Fibroblast of peridontal ligament (primary cell): Measurements from ENCODE around the gene PXMP2.

ENCODE experiments used
- DNase-seq: peaks from one replicate; pipeline ENCODE4 v3.0.0-alpha.2; 2010; ENCODE audit errors: extremely low read depth

The PXMP2 gene

GRCh38 chr12:132687211-132688164 lies at the start of gene PXMP2, which contains the start of gene POLE:
Gene PXMP2 (plus strand): TSS chr12:132687587. CDS start chr12:132687671, 84 bp downstream.
Gene POLE (minus strand): TSS chr12:132687342. CDS start chr12:132687315, 27 bp downstream.
- peak; percentile 88 for DNase-seq

DNA sequence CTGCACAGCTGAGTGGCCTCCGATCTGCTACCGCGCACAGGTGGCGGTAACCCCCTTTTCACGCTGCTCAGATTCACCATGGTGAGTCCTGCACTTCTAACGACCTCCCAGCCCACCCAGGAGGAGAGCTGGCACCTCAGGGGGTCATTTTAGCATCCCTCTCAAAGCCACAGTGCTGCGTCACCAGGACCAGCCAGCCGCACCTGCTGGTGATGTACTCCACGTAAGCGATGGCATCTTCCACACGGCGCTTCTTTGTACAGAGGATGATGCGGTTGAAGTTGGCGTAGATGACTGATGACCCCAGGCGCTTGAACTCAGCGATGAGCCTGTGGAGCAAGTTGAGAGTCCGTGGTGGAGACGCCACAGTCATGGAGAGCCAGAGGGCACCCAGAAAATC lies 49.6 kb upstream of the PXMP2 start:
- no peak for DNase-seq

DNA sequence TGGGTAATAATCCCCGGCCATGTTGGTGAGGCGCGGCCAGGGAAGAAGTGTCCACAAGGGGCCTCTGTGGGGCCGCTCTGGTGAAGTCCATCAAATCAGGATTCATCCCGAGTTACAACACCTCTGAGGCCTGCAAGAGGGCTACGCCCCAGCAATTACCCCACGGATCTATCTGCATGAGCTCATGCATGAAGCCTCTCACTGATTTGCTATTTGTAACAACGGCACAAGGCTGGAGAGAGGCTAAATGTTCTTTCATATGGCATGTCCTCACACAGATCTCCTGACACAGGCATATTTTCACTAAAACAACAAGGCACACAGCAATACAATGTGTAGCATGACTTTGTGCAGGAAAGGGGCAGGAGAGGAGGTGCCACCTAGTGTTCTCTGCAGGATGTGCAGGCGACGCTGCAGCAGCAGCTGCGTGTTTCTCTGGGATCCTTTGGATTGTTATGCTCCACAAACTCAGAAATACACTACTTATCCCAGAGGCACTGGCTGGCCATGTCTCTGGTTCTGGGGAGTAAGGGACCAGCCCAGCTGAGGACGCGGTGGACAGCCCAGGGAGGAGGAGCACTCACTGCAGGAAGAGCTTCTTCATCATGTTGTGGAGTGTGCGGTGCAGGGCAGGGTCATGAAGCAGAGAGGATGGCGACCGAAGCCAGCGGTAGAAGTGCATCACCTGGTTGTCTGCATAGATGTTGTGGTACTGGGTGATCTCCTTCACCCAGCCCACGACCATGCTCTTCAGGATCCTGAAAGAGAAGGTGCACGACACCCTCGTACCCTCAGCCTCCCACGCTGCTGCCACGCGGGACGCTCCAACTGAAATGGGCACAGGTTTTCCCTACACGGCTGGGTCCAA lies 48.6 kb upstream of the PXMP2 start:
- peak; percentile 64 for DNase-seq

DNA sequence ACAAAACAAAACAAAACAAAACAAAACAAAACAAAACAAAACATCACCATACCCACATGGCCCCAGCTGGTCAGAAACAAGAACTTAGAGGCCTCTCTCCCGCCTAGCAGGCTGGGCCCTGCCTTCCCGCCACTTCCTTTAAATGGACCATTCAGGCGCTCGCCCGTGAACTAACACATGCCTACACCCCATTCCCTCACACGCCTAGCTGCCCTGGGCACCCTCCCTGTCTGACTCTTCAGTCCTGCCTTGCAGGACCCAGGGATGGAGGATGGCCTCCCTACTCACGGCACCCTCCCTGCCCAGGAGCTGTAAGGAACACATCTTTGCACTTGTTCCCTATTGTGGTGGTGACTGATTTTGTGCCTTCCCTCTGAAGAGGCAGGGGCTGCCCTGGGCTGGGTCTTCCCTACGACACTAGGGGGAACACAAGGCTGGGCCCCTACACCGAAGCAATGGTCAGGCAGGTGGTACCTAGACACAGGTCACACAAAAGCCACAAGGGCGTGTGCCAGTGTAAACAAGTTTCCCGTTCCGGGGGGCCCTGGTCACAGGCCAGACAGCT lies 47.3 kb upstream of the PXMP2 start:
- DNase-seq: no peak

GRCh38 chr12:132640936-132641335 lies 46.5 kb upstream of the PXMP2 start:
- DNase-seq: no peak

GRCh38 chr12:132641811-132642650 lies 45.4 kb upstream of the PXMP2 start:
- DNase-seq: no peak

- no peak for DNase-seq
Measured at GRCh38 chr12:132642846-132643835, 44.2 kb upstream of the PXMP2 start.

- DNase-seq: no peak
Measured at GRCh38 chr12:132646850-132647249, 40.5 kb upstream of the PXMP2 start.

GRCh38 chr12:132647858-132648257 lies 39.5 kb upstream of the PXMP2 start:
- no peak for DNase-seq

DNA sequence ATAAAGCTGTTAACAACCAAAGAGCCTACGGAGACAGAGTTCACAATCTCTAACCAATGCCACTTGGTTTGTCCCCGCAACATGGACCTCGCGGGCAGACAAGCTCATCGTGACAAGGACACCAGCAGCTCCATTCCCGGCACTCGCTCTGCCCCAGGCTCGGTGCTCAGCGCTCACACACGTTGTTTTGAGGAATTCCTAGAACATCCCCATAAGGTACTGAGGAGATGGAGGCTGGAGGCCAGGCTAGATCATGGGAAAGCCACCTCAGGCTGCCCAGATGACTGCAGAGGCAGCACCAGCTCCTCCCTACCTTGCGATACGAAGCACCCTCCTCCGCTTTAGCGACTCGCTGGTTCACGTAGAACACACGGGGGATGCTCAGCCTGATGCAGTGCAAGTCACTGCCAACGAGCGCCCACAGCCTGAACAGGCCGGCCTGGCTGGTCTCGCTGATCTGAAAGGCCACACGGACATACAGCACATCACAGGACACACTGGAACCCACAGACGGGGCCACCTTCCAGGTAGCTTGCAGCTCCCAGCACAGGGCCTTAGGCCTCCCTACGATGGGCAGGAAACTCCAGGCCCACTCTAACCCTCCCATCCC lies 38.7 kb upstream of the PXMP2 start:
- no peak for DNase-seq

DNA sequence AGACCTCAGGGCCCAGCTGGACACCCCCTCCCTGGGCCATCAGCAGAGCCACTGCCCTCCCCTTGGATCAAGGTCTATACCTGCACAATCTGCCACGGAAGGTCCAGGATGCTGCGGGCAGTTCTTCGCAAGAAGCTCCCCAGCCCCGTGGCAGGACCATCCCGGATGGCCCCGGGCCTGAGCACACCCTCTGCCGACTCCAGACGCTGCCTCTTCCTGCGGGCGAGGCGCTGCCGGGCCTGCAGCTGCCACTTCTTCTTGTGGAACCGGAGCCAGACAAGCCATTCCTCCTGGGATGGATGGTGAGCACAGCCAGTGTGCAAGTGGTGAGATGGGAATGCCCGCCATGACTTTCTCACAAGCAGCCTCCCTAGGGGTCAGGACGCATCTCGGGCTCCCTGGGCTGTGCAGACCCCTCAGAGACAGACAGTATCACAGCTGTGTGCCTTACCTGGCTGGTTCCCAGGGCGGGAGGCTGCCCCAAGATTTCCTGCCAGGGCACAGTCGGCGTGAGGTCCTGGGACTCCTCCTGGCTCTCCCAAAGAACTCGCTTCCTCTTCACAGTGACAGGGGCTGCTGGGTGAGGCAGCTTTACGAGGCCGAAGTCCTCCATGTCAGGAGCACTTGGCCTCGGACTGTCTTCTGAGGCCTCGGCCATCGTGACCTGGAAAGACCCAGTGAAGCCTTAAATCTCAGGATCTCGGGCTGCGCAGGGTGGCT lies 38.0 kb upstream of the PXMP2 start:
- DNase-seq: no peak

- DNase-seq: no peak
Measured at GRCh38 chr12:132651444-132652100, 35.8 kb upstream of the PXMP2 start.

DNA sequence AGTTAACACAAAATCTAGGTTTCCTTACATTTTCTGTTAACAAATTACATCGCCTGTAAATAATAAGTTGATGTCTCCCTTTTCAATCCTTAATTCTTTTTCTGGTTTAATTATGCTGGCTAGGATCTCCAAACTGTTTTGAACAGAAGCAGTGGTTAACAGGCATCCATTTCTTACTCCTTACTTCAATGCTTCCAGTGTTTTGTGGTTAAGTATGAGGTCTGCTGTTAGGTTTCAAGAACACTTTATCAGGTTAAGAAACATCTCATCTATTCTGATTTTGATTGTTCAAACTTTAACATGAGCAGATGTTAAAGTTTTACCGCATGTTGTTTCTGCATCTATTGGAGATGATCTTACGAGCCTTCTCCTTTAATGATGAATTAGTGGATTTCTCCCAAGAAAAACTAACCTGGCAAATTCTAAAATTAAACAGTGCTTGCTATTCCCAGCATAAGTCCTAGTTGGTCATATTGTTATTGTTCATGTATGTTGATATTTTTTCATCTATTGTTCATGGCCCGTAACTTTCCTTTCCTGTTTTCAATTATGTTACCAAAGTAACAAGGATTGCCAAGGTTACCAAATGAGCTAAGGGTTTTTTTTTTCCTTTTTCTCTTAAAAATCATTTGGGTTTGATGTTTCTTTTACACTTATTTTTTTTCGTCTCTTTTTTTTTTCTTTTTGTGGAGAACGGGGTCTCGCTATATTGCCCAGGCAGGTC lies 33.7 kb upstream of the PXMP2 start:
- DNase-seq: peak; percentile 24

GRCh38 chr12:132657004-132657727 lies 30.2 kb upstream of the PXMP2 start:
- DNase-seq: no peak

DNA sequence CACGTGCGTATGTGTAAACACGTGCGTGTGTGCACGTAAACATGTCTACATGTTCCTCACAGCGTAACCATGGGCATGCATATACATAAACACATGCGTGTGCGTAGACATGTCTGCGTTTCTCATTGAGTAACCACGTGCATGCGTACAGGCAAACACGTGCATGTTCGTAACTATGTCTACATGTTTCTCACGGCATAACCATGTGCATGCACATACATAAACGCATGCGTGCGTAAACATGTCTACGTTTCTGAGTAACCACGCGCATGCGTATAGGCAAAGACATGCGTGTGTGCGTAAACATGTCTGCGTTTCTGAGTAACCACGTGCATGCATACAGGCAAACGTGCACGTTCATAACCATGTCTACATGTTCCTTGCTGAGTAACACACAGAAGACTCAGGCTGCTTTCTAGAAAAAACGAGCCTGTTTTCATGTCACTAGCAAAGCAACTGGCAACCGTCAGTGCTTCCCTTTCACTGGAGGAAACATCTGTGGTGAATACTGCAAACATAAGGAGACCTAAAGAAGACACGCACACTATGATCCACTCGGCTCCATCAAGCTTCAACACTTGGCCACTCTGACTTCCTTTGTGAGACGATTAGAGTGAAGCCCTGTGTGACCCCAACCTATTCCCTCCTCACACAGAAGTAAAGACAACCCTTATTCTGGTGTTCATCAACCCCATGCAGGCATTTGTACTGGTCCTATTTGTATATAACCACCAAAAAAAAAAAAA lies 29.1 kb upstream of the PXMP2 start:
- no peak for DNase-seq

- DNase-seq: no peak
Measured at GRCh38 chr12:132659146-132659545, 28.2 kb upstream of the PXMP2 start.
